UCSD-AML1 (cell line): Measurements from ENCODE around the gene NOXA1.
A peak's percentile ranks its signal among the peaks of the same experiment; 100 is the strongest.
"Not testable (repeated sequence)": the region's sequence is repeated elsewhere in the genome, so short reads cannot be mapped to it uniquely, and the experiment has no call there.

Experiments used
- DNase-seq: peaks from one replicate; lab custom pipeline; 2025; ENCODE audit not compliant: unreplicated experiment; lab: John Stamatoyannopoulos, UW

Gene NOXA1

GRCh38 chr9:137463931-137464290, 40.7 kb downstream of the NOXA1 start:
- no peak for DNase-seq

- DNase-seq, result no peak
Measured at GRCh38 chr9:137464291-137464999, 41.3 kb downstream of the NOXA1 start.

- no peak for DNase-seq
Measured at GRCh38 chr9:137465000-137465719, 42.0 kb downstream of the NOXA1 start.

- no peak for DNase-seq
Measured at GRCh38 chr9:137465720-137466388, 42.7 kb downstream of the NOXA1 start.

GRCh38 chr9:137466389-137467085, 43.3 kb downstream of the NOXA1 start:
- not testable (repeated sequence) for DNase-seq

GRCh38 chr9:137467161-137467581, 44.0 kb downstream of the NOXA1 start:
- no peak for DNase-seq

- DNase-seq, result no peak
Measured at GRCh38 chr9:137467896-137468295, 44.7 kb downstream of the NOXA1 start.

- DNase-seq, result no peak
Measured at GRCh38 chr9:137470785-137471184, 47.6 kb downstream of the NOXA1 start.

GRCh38 chr9:137474271-137474670, 51.1 kb downstream of the NOXA1 start:
- DNase-seq, result no peak

GRCh38 chr9:137475666-137476065, 52.5 kb downstream of the NOXA1 start:
- no peak for DNase-seq

- DNase-seq, result no peak
Measured at GRCh38 chr9:137476856-137477255, 53.7 kb downstream of the NOXA1 start.

GRCh38 chr9:137477778-137478612, 54.8 kb downstream of the NOXA1 start:
- no peak for DNase-seq

GRCh38 chr9:137478613-137478961, 55.4 kb downstream of the NOXA1 start:
- no peak for DNase-seq

- no peak for DNase-seq
Measured at GRCh38 chr9:137478962-137479861, 56.0 kb downstream of the NOXA1 start.

- DNase-seq, result no peak
Measured at GRCh38 chr9:137479892-137480685, 56.9 kb downstream of the NOXA1 start.

- DNase-seq, result no peak
Measured at GRCh38 chr9:137480686-137481683, 57.8 kb downstream of the NOXA1 start.

GRCh38 chr9:137482094-137482781, 59.0 kb downstream of the NOXA1 start:
- DNase-seq, result peak; percentile 74
